HFFc6 (cell line): ENCODE data around the gene EPHA6. TPM values are rescaled to one million over a fixed set of nuclear protein-coding genes. Genes with fewer than 3 reads are reported as not detected.

Experiments
- DNase-seq: peaks from one replicate; pipeline ENCODE4 v3.0.0-alpha.2; 2018
- H3K27ac Mint-ChIP-seq: 2 replicates; pipeline ENCODE4 v1.8.0; 2020; ENCODE audit warnings: mild to moderate bottlenecking, mixed read lengths
- H3K27me3 Mint-ChIP-seq: 2 replicates; pipeline ENCODE4 v1.8.0; 2021; ENCODE audit warnings: mild to moderate bottlenecking, moderate library complexity, mixed read lengths; ENCODE audit not compliant: insufficient read depth
- H3K36me3 Mint-ChIP-seq: 2 replicates; pipeline ENCODE4 v1.8.0; 2021; ENCODE audit warnings: low read depth, mixed read lengths
- H3K4me1 Mint-ChIP-seq: 2 replicates; pipeline ENCODE4 v1.8.0; 2020; ENCODE audit warnings: low read depth, mixed read lengths
- H3K4me3 Mint-ChIP-seq: 2 replicates; pipeline ENCODE4 v1.8.0; 2020; ENCODE audit warnings: mild to moderate bottlenecking, moderate library complexity, mixed read lengths
- H3K9me3 Mint-ChIP-seq: 2 replicates; pipeline ENCODE4 v1.8.0; 2020; ENCODE audit warnings: mild to moderate bottlenecking, mixed read lengths
- total RNA-seq, 6 experiments: library from RNA; stranded (reverse); fragmentation: NEBNext Ultra II Directional; extraction: Animal tissue kit (Norgen Biotek cat#: 25700); gene quantifications; 2 replicates in 1 of 6; 3 replicates in 5 of 6; pipeline ENCODE4 v1.2.3, GENCODE V29; 2021
- TF ChIP-seq, protein P1 (sequence below): fragments of 200-600 bp; sonication (generic); IDR thresholded peaks from 2 replicates; pipeline ENCODE4 v1.5.0; 2021; ENCODE audit warnings: antibody characterized with exemption, mild to moderate bottlenecking

Gene EPHA6
- total RNA-seq, 6 experiments from 2014 or later = not detected

DNA sequence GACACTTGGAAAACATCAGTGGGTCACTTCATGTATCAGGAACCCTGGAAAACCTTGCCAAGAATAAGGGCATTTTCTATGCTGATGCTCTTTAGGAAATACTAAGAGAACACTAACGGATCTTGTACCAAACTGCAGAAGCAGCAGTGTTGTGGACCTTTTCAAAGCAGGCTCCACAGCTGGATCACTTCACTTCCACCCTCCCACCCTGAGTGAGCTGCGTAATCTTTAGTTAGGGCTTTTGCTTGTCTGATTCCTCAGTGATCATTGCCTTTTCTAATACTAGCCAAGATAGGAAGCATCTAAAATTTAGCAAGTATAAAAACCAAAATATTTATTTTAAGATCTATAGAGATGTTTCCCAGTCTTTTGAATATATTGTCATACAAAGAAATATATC, 229.0 kb downstream of the EPHA6 start:
- Mint-ChIP-seq H3K4me1 (no peaks in the 10 kb centered on the region), H3K27ac (no peak overlapping the region), H3K27me3 (no peaks in the 10 kb centered on the region), H3K4me3 (no peak overlapping the region), H3K9me3 (peaks cover 15% of the 10 kb centered on the region), H3K36me3 (no peaks in the 10 kb centered on the region)
- no peak for DNase-seq
- TF ChIP-seq, protein P1, sequence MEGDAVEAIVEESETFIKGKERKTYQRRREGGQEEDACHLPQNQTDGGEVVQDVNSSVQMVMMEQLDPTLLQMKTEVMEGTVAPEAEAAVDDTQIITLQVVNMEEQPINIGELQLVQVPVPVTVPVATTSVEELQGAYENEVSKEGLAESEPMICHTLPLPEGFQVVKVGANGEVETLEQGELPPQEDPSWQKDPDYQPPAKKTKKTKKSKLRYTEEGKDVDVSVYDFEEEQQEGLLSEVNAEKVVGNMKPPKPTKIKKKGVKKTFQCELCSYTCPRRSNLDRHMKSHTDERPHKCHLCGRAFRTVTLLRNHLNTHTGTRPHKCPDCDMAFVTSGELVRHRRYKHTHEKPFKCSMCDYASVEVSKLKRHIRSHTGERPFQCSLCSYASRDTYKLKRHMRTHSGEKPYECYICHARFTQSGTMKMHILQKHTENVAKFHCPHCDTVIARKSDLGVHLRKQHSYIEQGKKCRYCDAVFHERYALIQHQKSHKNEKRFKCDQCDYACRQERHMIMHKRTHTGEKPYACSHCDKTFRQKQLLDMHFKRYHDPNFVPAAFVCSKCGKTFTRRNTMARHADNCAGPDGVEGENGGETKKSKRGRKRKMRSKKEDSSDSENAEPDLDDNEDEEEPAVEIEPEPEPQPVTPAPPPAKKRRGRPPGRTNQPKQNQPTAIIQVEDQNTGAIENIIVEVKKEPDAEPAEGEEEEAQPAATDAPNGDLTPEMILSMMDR = no peak

DNA sequence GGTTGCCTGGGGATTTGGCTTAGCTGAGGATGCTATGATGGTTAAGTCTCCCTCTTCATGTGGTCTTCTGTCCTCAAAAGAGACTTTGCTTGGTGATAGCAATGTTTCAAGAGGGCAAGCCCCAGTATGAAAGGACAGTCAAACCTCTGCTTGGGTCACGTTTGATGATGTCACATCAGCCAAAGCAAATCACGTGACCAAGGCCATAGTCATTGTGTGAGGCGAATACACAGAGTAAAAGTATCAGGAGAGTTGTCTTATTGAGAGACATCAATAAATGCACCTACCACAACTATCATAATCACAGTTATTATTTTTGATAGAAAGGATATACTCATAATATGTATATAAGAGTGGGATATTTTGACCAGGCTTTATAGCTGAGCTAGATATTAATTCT, 243.0 kb downstream of the EPHA6 start:
- H3K4me1 Mint-ChIP-seq = no peaks in the 10 kb centered on the region
- TF ChIP-seq, protein P1 = no peak
- H3K9me3 Mint-ChIP-seq = peaks cover 21% of the 10 kb centered on the region
- H3K27me3 Mint-ChIP-seq = no peaks in the 10 kb centered on the region
- H3K27ac Mint-ChIP-seq = no peak overlapping the region
- DNase-seq = no peak
- no peak overlapping the region for H3K4me3 Mint-ChIP-seq
- no peaks in the 10 kb centered on the region for H3K36me3 Mint-ChIP-seq

DNA sequence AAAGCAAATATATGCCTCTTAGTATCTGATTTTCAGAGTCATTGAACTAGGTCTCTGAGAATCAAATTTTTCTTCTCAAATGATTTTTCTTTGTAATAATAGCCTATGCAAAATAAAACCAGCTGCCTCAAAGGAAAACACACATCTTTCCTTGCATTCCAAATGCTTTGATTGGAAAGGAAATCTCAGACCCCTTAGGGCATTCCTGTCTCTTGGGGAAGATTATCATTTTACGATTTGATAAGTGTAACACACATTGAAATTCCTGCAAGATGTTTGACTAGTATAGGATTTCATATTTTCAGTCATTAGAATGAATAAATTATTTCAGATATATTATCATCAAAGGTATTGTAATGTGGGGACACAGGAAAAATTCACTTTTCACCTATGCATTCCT, 244.8 kb downstream of the EPHA6 start:
- TF ChIP-seq, protein P1 = no peak
- Mint-ChIP-seq H3K36me3 (no peaks in the 10 kb centered on the region), H3K27me3 (no peaks in the 10 kb centered on the region), H3K4me1 (no peaks in the 10 kb centered on the region), H3K9me3 (peaks cover 18% of the 10 kb centered on the region), H3K27ac (no peak overlapping the region), H3K4me3 (no peak overlapping the region)
- DNase-seq = no peak

DNA sequence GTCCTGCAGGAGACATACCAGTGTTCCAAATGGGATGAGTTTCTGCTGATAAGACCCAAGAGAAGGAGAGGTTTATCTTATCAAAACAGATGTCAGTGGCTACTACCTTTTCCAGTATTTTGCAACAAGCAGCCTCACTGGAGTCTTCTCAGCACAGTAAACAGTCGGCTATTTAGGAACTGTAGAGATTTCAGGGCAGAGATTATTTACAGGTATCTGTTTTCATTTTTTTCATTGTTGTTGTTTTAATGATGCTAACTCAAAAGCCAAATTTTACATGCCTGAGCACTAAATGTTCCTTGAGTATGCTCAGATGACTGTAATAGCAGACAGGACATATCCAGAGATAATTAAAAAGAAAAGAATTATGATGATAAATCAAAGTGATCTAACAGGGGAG, 252.1 kb downstream of the EPHA6 start:
- no peaks in the 10 kb centered on the region for H3K27me3 Mint-ChIP-seq
- no peaks in the 10 kb centered on the region for H3K36me3 Mint-ChIP-seq
- peaks cover 19% of the 10 kb centered on the region for H3K9me3 Mint-ChIP-seq
- H3K4me1 Mint-ChIP-seq = no peaks in the 10 kb centered on the region
- no peak for DNase-seq
- H3K27ac Mint-ChIP-seq = no peak overlapping the region
- H3K4me3 Mint-ChIP-seq = no peak overlapping the region
- TF ChIP-seq, protein P1 = no peak

DNA sequence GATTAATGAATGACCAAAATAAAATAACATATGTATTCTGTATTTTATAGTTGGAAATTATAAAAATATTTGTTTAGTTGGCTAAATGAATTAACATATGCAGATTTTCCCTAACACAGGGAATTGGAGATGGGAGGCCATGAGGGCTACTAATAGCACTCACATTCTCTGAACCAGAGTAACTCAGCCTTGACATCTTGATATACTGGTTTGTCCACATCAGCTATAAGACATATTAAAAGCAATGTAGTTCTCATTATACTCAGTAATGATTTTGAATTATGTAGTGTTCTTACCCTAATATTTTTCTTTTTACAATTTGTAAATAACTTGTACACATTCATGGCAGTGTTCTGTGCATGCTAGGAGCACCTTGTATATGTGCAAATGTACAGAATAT, 255.9 kb downstream of the EPHA6 start:
- Mint-ChIP-seq H3K4me3 (no peak overlapping the region), H3K27ac (no peak overlapping the region), H3K36me3 (no peaks in the 10 kb centered on the region), H3K27me3 (no peaks in the 10 kb centered on the region), H3K4me1 (no peaks in the 10 kb centered on the region), H3K9me3 (peaks cover 12% of the 10 kb centered on the region)
- TF ChIP-seq, protein P1 = no peak
- no peak for DNase-seq

DNA sequence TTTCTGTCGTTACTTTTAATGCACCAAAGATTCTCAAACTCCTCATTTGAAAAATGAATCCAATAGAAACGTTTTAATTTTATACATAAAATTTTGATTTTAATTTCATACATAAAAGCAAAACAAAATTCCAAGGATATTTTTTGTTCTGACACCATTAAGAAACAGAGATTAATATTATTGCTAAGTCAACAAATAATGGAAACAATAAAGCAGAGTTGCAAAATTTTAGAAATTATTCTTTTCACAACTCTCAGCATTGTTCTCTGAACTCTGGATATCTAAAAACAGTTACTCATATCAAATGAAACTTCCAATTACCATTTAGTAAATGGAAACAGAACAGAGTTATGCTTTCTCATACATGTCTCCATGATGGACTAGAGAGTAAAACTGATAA, 260.2 kb downstream of the EPHA6 start:
- peaks cover 6% of the 10 kb centered on the region for H3K9me3 Mint-ChIP-seq
- no peak overlapping the region for H3K4me3 Mint-ChIP-seq
- H3K27ac Mint-ChIP-seq = no peak overlapping the region
- TF ChIP-seq, protein P1 = no peak
- DNase-seq = no peak
- H3K4me1 Mint-ChIP-seq = no peaks in the 10 kb centered on the region
- no peaks in the 10 kb centered on the region for H3K36me3 Mint-ChIP-seq
- H3K27me3 Mint-ChIP-seq = no peaks in the 10 kb centered on the region
